Parathyroid adenoma (tissue), 2 donors: ENCODE data around the gene P2RY13.
A peak's percentile ranks its signal among the peaks of the same experiment; 100 is the strongest.

Experiments
- H2AFZ ChIP-seq: fragments of 300-600 bp; sonication (generic); one replicate; pipeline ENCODE4 v1.7.0; 2017; ENCODE audit warnings: antibody characterized with exemption, mild to moderate bottlenecking
- H3K27ac ChIP-seq: fragments of 300-600 bp; sonication (generic); one replicate; pipeline ENCODE4 v1.7.0; 2017
- H3K27me3 ChIP-seq: fragments of 300-600 bp; sonication (generic); one replicate; pipeline ENCODE4 v1.7.0; 2017; ENCODE audit warnings: low read length; ENCODE audit not compliant: control insufficient read depth, insufficient read depth
- H3K36me3 ChIP-seq: fragments of 300-600 bp; sonication (generic); one replicate; pipeline ENCODE4 v1.7.0; 2017; ENCODE audit warnings: low read length; ENCODE audit not compliant: control insufficient read depth, insufficient read depth
- H3K4me1 ChIP-seq: fragments of 300-600 bp; sonication (generic); one replicate; pipeline ENCODE4 v1.7.0; 2017; ENCODE audit warnings: control low read depth
- H3K4me2 ChIP-seq: fragments of 300-600 bp; sonication (generic); one replicate; pipeline ENCODE4 v1.7.0; 2017; ENCODE audit warnings: low read length
- H3K4me3 ChIP-seq: fragments of 300-600 bp; sonication (generic); one replicate; pipeline ENCODE4 v1.7.0; 2017; ENCODE audit warnings: low read depth, low read length
- H3K79me2 ChIP-seq: fragments of 300-600 bp; sonication (generic); one replicate; pipeline ENCODE4 v1.7.0; 2017; ENCODE audit warnings: control low read depth
- H3K9ac ChIP-seq: fragments of 300-600 bp; sonication (generic); one replicate; pipeline ENCODE4 v1.7.0; 2017; ENCODE audit warnings: mild to moderate bottlenecking
- H3K9me3 ChIP-seq: fragments of 300-600 bp; sonication (generic); one replicate; pipeline ENCODE4 v1.7.0; 2017; ENCODE audit warnings: low read length; ENCODE audit not compliant: control insufficient read depth
- CTCF ChIP-seq: fragments of 300-600 bp; sonication (generic); IDR thresholded peaks from one replicate; pipeline ENCODE4 v1.7.0; 2017; ENCODE audit warnings: antibody characterized with exemption, mild to moderate bottlenecking
- donor health status: primary hyperparathyroidism.

Gene P2RY13

GRCh38 chr3:151307131-151307530, 22.2 kb downstream of the P2RY13 start:
- H3K36me3 ChIP-seq, result no peaks in the 10 kb centered on the region
- H3K27me3 ChIP-seq, result no peaks in the 10 kb centered on the region
- peaks cover 8% of the 10 kb centered on the region for H3K4me1 ChIP-seq
- TF ChIP-seq CTCF, result no peak
- no peaks in the 10 kb centered on the region for H3K9me3 ChIP-seq
- H3K79me2 ChIP-seq, result no peaks in the 10 kb centered on the region
- H2AFZ ChIP-seq, result no peak overlapping the region
- H3K4me2 ChIP-seq, result no peak overlapping the region
- H3K27ac ChIP-seq, result no peak overlapping the region
- H3K9ac ChIP-seq, result no peak overlapping the region
- H3K4me3 ChIP-seq, result no peak overlapping the region

- no peak for TF ChIP-seq CTCF
- Histone ChIP-seq H3K9ac (no peak overlapping the region), H3K27ac (no peak overlapping the region), H3K9me3 (no peaks in the 10 kb centered on the region), H3K4me3 (no peak overlapping the region), H3K4me1 (peaks cover 8% of the 10 kb centered on the region), H3K36me3 (no peaks in the 10 kb centered on the region), H2AFZ (no peak overlapping the region), H3K27me3 (no peaks in the 10 kb centered on the region), H3K4me2 (no peak overlapping the region), H3K79me2 (no peaks in the 10 kb centered on the region)
Observed at GRCh38 chr3:151306168-151306810, 23.1 kb downstream of the P2RY13 start.

GRCh38 chr3:151305775-151306151, 23.6 kb downstream of the P2RY13 start:
- H2AFZ ChIP-seq, result peak overlapping the region; percentile 38
- no peak overlapping the region for H3K4me2 ChIP-seq
- no peak for TF ChIP-seq CTCF
- no peaks in the 10 kb centered on the region for H3K9me3 ChIP-seq
- H3K27ac ChIP-seq, result no peak overlapping the region
- H3K79me2 ChIP-seq, result no peaks in the 10 kb centered on the region
- no peak overlapping the region for H3K9ac ChIP-seq
- no peak overlapping the region for H3K4me3 ChIP-seq
- no peaks in the 10 kb centered on the region for H3K36me3 ChIP-seq
- no peaks in the 10 kb centered on the region for H3K27me3 ChIP-seq
- H3K4me1 ChIP-seq, result peaks cover 8% of the 10 kb centered on the region

- Histone ChIP-seq H3K9ac (no peak overlapping the region), H3K9me3 (no peaks in the 10 kb centered on the region), H3K4me2 (no peak overlapping the region), H3K36me3 (no peaks in the 10 kb centered on the region), H3K79me2 (no peaks in the 10 kb centered on the region), H3K27me3 (no peaks in the 10 kb centered on the region), H3K4me1 (peaks cover 8% of the 10 kb centered on the region), H3K27ac (no peak overlapping the region), H2AFZ (peak overlapping the region; percentile 38), H3K4me3 (no peak overlapping the region)
- TF ChIP-seq CTCF, result peak; percentile 40
Observed at GRCh38 chr3:151305060-151305774, 24.1 kb downstream of the P2RY13 start.

- H3K9ac ChIP-seq, result no peak overlapping the region
- H3K36me3 ChIP-seq, result no peaks in the 10 kb centered on the region
- no peaks in the 10 kb centered on the region for H3K79me2 ChIP-seq
- no peaks in the 10 kb centered on the region for H3K9me3 ChIP-seq
- no peaks in the 10 kb centered on the region for H3K27me3 ChIP-seq
- H3K27ac ChIP-seq, result no peak overlapping the region
- no peak overlapping the region for H3K4me3 ChIP-seq
- H3K4me2 ChIP-seq, result no peak overlapping the region
- H2AFZ ChIP-seq, result no peak overlapping the region
- TF ChIP-seq CTCF, result no peak
- H3K4me1 ChIP-seq, result peaks cover 8% of the 10 kb centered on the region
Observed at GRCh38 chr3:151303751-151304150, 25.6 kb downstream of the P2RY13 start.
